Smooth muscle cell (in vitro differentiated cells): ENCODE data around the gene CNDP2. TPM values are rescaled to one million over a fixed set of nuclear protein-coding genes. Genes with fewer than 3 reads are reported as not detected.
"Not testable (repeated sequence)": the region's sequence is repeated elsewhere in the genome, so short reads cannot be mapped to it uniquely, and the experiment has no call there.

ENCODE experiments used
- DNase-seq: peaks from one replicate; lab custom pipeline; 2025; ENCODE audit not compliant: unreplicated experiment; lab: John Stamatoyannopoulos, UW
- H2AFZ ChIP-seq: fragments of 200-600 bp; sonication (generic); 2 replicates; pipeline ENCODE4 v1.6.0; 2016; ENCODE audit warnings: antibody characterized with exemption, low read depth, mild to moderate bottlenecking
- H3F3A ChIP-seq: fragments of 200-600 bp; sonication (generic); 2 replicates; pipeline ENCODE4 v1.6.0; 2017; ENCODE audit warnings: antibody characterized with exemption, low read depth
- H3K27ac ChIP-seq: fragments of 200-600 bp; sonication (generic); 2 replicates; pipeline ENCODE4 v1.5.1; 2016; ENCODE audit warnings: low read depth, mild to moderate bottlenecking
- H3K27me3 ChIP-seq: fragments of 200-600 bp; sonication (generic); 2 replicates; pipeline ENCODE4 v1.6.1; 2016; ENCODE audit warnings: low read depth, mild to moderate bottlenecking
- H3K36me3 ChIP-seq: fragments of 200-600 bp; sonication (generic); 2 replicates; pipeline ENCODE4 v1.5.1; 2016; ENCODE audit warnings: low read depth
- H3K4me1 ChIP-seq: fragments of 200-600 bp; sonication (generic); 2 replicates; pipeline ENCODE4 v1.5.1; 2016; ENCODE audit warnings: low read depth
- H3K4me2 ChIP-seq: fragments of 200-600 bp; sonication (generic); 2 replicates; pipeline ENCODE4 v1.6.0; 2016; ENCODE audit warnings: mild to moderate bottlenecking
- H3K4me3 ChIP-seq: fragments of 200-600 bp; sonication (generic); 2 replicates; pipeline ENCODE4 v1.5.1; 2016; ENCODE audit warnings: mild to moderate bottlenecking
- H3K79me2 ChIP-seq: fragments of 200-600 bp; sonication (generic); 2 replicates; pipeline ENCODE4 v1.6.0; 2016; ENCODE audit warnings: low read depth, mild to moderate bottlenecking
- H3K9ac ChIP-seq: fragments of 200-600 bp; sonication (generic); 2 replicates; pipeline ENCODE4 v1.6.0; 2016; ENCODE audit warnings: low read depth
- H3K9me3 ChIP-seq: fragments of 200-600 bp; sonication (generic); replicated peaks from 2 replicates; pipeline ENCODE4 v1.5.1; 2016; ENCODE audit warnings: low read depth
- H4K20me1 ChIP-seq: fragments of 200-600 bp; sonication (generic); 2 replicates; pipeline ENCODE4 v1.6.0; 2016; ENCODE audit warnings: low read depth
- WGBS: methylation state at CpG from one replicate; pipeline ENCODE4 v1.1.7; 2016; ENCODE audit warnings: low lambda C conversion rate; 5-methylcytosine and 5-hydroxymethylcytosine counted together
- polyA plus RNA-seq: library from polyadenylated mRNA; unstranded; fragments of >200 nt; fragmentation: Nextera tagmentation; extraction: Ambion mirVana; gene quantifications from 2 replicates; pipeline ENCODE4 v1.2.1, GENCODE V29; 2016
- total RNA-seq: library from RNA; depleted of rRNA; stranded (reverse); fragments of >200 nt; gene quantifications from 2 replicates; pipeline ENCODE4 v1.2.3, GENCODE V29; 2014
- TF ChIP-seq, protein P1 (sequence below): fragments of 200-600 bp; sonication (generic); IDR thresholded peaks from 2 replicates; pipeline ENCODE4 v1.5.1; 2017; ENCODE audit warnings: borderline replicate concordance, mild to moderate bottlenecking, antibody characterized with exemption; ENCODE audit not compliant: insufficient read depth, poor library complexity, severe bottlenecking

CNDP2 gene
- total and polyA plus RNA-seq, 2 experiments from 2014 or later: 48.0 to 64.1 TPM

- Histone ChIP-seq H3K4me1 (no peaks in the 10 kb centered on the region), H3K36me3 (peaks cover 3% of the 10 kb centered on the region), H3K79me2 (peaks cover 20% of the 10 kb centered on the region), H3K27me3 (no peaks in the 10 kb centered on the region), H3K9ac (peak overlapping the region; percentile 4), H2AFZ (no peak overlapping the region), H3K4me3 (peak overlapping the region; percentile 31), H3K27ac (peak overlapping the region; percentile 70), H3F3A (peaks cover 11% of the 10 kb centered on the region), H4K20me1 (peaks cover 12% of the 10 kb centered on the region), H3K9me3 (no peaks in the 10 kb centered on the region), H3K4me2 (peak overlapping the region; percentile 78)
- TF ChIP-seq, protein P1, sequence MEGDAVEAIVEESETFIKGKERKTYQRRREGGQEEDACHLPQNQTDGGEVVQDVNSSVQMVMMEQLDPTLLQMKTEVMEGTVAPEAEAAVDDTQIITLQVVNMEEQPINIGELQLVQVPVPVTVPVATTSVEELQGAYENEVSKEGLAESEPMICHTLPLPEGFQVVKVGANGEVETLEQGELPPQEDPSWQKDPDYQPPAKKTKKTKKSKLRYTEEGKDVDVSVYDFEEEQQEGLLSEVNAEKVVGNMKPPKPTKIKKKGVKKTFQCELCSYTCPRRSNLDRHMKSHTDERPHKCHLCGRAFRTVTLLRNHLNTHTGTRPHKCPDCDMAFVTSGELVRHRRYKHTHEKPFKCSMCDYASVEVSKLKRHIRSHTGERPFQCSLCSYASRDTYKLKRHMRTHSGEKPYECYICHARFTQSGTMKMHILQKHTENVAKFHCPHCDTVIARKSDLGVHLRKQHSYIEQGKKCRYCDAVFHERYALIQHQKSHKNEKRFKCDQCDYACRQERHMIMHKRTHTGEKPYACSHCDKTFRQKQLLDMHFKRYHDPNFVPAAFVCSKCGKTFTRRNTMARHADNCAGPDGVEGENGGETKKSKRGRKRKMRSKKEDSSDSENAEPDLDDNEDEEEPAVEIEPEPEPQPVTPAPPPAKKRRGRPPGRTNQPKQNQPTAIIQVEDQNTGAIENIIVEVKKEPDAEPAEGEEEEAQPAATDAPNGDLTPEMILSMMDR: no peak
- WGBS: 83% methylated on average over 14 of the region's 14 CpGs
- DNase-seq: no peak
Measured at GRCh38 chr18:74498712-74499627, 2.8 kb downstream of the CNDP2 start.

DNA sequence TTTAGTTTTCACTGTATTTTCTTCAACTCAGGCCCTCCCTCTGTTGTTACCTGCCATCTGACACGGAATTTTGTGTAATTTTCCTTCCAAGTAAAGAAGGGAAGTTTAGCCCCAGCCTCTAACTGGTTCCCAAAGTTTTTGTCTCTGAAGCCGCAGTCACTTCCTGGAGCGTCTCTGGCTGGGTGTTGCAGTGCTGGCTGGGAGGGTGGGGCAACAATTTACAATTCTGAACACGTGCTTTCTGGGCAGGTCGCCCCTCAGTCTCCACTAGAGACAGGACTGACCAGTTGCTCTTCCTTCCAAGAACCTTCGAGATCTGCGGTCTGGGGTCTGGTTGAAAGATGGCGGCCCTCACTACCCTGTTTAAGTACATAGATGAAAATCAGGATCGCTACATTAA, 3.5 kb downstream of the CNDP2 start:
- Histone ChIP-seq H3K27me3 (no peaks in the 10 kb centered on the region), H3K36me3 (peaks cover 3% of the 10 kb centered on the region), H2AFZ (no peak overlapping the region), H3K9ac (peak overlapping the region; percentile 4), H3K79me2 (peaks cover 20% of the 10 kb centered on the region), H3K4me1 (no peaks in the 10 kb centered on the region), H3K4me2 (peak overlapping the region; percentile 78), H3F3A (peaks cover 11% of the 10 kb centered on the region), H3K27ac (peak overlapping the region; percentile 70), H3K9me3 (no peaks in the 10 kb centered on the region), H4K20me1 (peaks cover 12% of the 10 kb centered on the region), H3K4me3 (peak overlapping the region; percentile 31)
- TF ChIP-seq, protein P1: no peak
- 53% methylated on average over 9 of the region's 9 CpGs for WGBS
- no peak for DNase-seq

- no peak for DNase-seq
- no peak overlapping the region for H2AFZ ChIP-seq
- H3K27me3 ChIP-seq: no peaks in the 10 kb centered on the region
- peaks cover 12% of the 10 kb centered on the region for H4K20me1 ChIP-seq
- H3K4me3 ChIP-seq: peak overlapping the region; percentile 31
- peak overlapping the region; percentile 11 for H3K9ac ChIP-seq
- TF ChIP-seq, protein P1: no peak
- peaks cover 20% of the 10 kb centered on the region for H3K79me2 ChIP-seq
- no peaks in the 10 kb centered on the region for H3K9me3 ChIP-seq
- H3K4me2 ChIP-seq: peak overlapping the region; percentile 78
- peaks cover 3% of the 10 kb centered on the region for H3K36me3 ChIP-seq
- no peaks in the 10 kb centered on the region for H3K4me1 ChIP-seq
- H3K27ac ChIP-seq: peak overlapping the region; percentile 70
- peaks cover 8% of the 10 kb centered on the region for H3F3A ChIP-seq
- 74% methylated on average over 6 of the region's 6 CpGs for WGBS
Measured at GRCh38 chr18:74500372-74500771, 4.2 kb downstream of the CNDP2 start.

GRCh38 chr18:74500774-74501173, 4.6 kb downstream of the CNDP2 start:
- not testable (repeated sequence) for DNase-seq, H3K4me1 ChIP-seq, H3K9me3 ChIP-seq, H2AFZ ChIP-seq, H3K36me3 ChIP-seq, H3F3A ChIP-seq, H3K27me3 ChIP-seq
- Histone ChIP-seq H3K79me2 (peaks cover 20% of the 10 kb centered on the region), H3K9ac (peak overlapping the region; percentile 11), H3K4me2 (peak overlapping the region; percentile 78), H3K27ac (peak overlapping the region; percentile 70), H3K4me3 (peak overlapping the region; percentile 31), H4K20me1 (peaks cover 12% of the 10 kb centered on the region)
- 79% methylated on average over 8 of the region's 8 CpGs for WGBS
